Stimulated activated CD4-positive, alpha-beta T cell treated with anti-CD3 and anti-CD28 coated beads, TNF-alpha, amount 100 ng/mL, for 4 hours (primary cell): ENCODE data around the gene ARL13A.
"Not testable (repeated sequence)": the region's sequence is repeated elsewhere in the genome, so short reads cannot be mapped to it uniquely, and the experiment has no call there.

Experiments used
- DNase-seq, 3 experiments: peaks; one replicate each; pipeline ENCODE4 v3.0.0-alpha.2; 2020; ENCODE audit warnings: low read depth in 3 of 3

The ARL13A gene

GRCh38 chrX:100969408-100969807 lies at the start of gene ARL13A:
Gene ARL13A (plus strand): TSS chrX:100969708. CDS start chrX:100973690, 3,982 bp downstream.
- DNase-seq, result no peak

GRCh38 chrX:100924375-100924774 lies 45.1 kb upstream of the ARL13A start:
- no peak for DNase-seq

- no peak for DNase-seq
Observed at GRCh38 chrX:100926453-100926852, 43.1 kb upstream of the ARL13A start.

- DNase-seq, result peak in 2 of 3 experiments; percentile 9 to 16
Observed at GRCh38 chrX:100928660-100929613, 40.6 kb upstream of the ARL13A start, which contains the start of gene XKRX. Gene XKRX (minus strand): TSS chrX:100928917. CDS start chrX:100928304, 613 bp downstream.

- DNase-seq, result no peak
Observed at GRCh38 chrX:100931218-100931924, 38.1 kb upstream of the ARL13A start.

GRCh38 chrX:100931925-100932285 lies 37.6 kb upstream of the ARL13A start:
- no peak for DNase-seq

GRCh38 chrX:100935767-100936166 lies 33.7 kb upstream of the ARL13A start:
- no peak for DNase-seq

GRCh38 chrX:100939333-100939732 lies 30.2 kb upstream of the ARL13A start:
- no peak for DNase-seq

- no peak for DNase-seq
Observed at GRCh38 chrX:100944601-100945000, 24.9 kb upstream of the ARL13A start.

GRCh38 chrX:100946299-100946927 lies 23.1 kb upstream of the ARL13A start:
- DNase-seq, result no peak

GRCh38 chrX:100948557-100948956 lies 21.0 kb upstream of the ARL13A start:
- no peak for DNase-seq

GRCh38 chrX:100962811-100963210 lies 6.7 kb upstream of the ARL13A start:
- no peak for DNase-seq

- no peak for DNase-seq
Observed at GRCh38 chrX:100964362-100964761, 5.1 kb upstream of the ARL13A start.

- no peak for DNase-seq
Observed at GRCh38 chrX:100969936-100970335, 428 bp downstream of the ARL13A start.

- no peak for DNase-seq
Observed at GRCh38 chrX:100973411-100973810, 3.9 kb downstream of the ARL13A start.

- DNase-seq, result no peak
Observed at GRCh38 chrX:100975212-100975611, 5.7 kb downstream of the ARL13A start.

GRCh38 chrX:100976211-100976610 lies 6.7 kb downstream of the ARL13A start:
- no peak for DNase-seq

- DNase-seq, result no peak
Observed at GRCh38 chrX:100979881-100980607, 10.5 kb downstream of the ARL13A start.

GRCh38 chrX:100980608-100981497 lies 11.3 kb downstream of the ARL13A start:
- DNase-seq, result no peak

GRCh38 chrX:100981498-100981845 lies 12.0 kb downstream of the ARL13A start:
- not testable (repeated sequence) for DNase-seq

GRCh38 chrX:100984818-100985217 lies 15.3 kb downstream of the ARL13A start:
- no peak for DNase-seq
